Sciatic nerve (tissue), 1 donor: ENCODE measurements around the gene MTX1. TPM values are rescaled to one million over a fixed set of nuclear protein-coding genes. Genes with fewer than 3 reads are reported as not detected.

Source experiments
- total RNA-seq: library from RNA; stranded (reverse); fragmentation: NEBNext Ultra II Directional; extraction: Animal tissue kit (Norgen Biotek cat#: 25700); gene quantifications from one replicate; pipeline ENCODE4 v1.2.1, GENCODE V29; 2021
- donor health status: DM: no; HTN: no; CAD: no.

The MTX1 gene
- total RNA-seq, 1 donor from 2014 or later = 20.0 TPM

Other genes starting within 250 kb of the MTX1 start
- 25.0 TPM for gene PYGO2, start 246.9 kb upstream of the MTX1 start, total RNA-seq
- gene SHC1, start 237.9 kb upstream of the MTX1 start, total RNA-seq = 92.5 TPM
- 31.7 TPM for gene CKS1B, start 234.0 kb upstream of the MTX1 start, total RNA-seq
- gene FLAD1, start 225.4 kb upstream of the MTX1 start, total RNA-seq = 24.3 TPM
- gene LENEP, start 215.1 kb upstream of the MTX1 start, total RNA-seq = not detected
- 45.3 TPM for gene ZBTB7B, start 205.9 kb upstream of the MTX1 start, total RNA-seq
- 5.5 TPM for gene DCST2, start 174.9 kb upstream of the MTX1 start, total RNA-seq
- 0.31 TPM for gene DCST1, start 174.9 kb upstream of the MTX1 start, total RNA-seq
- 147 TPM for gene ADAM15, start 157.4 kb upstream of the MTX1 start, total RNA-seq
- 3.1 TPM for gene EFNA4, start 145.0 kb upstream of the MTX1 start, total RNA-seq
- 2.4 TPM for gene EFNA3, start 129.9 kb upstream of the MTX1 start, total RNA-seq
- 49.0 TPM for gene EFNA1, start 80.8 kb upstream of the MTX1 start, total RNA-seq
- gene SLC50A1, start 72.8 kb upstream of the MTX1 start, total RNA-seq = 20.8 TPM
- gene DPM3, start 68.2 kb upstream of the MTX1 start, total RNA-seq = 75.3 TPM
- gene KRTCAP2, start 35.4 kb upstream of the MTX1 start, total RNA-seq = 162 TPM
- gene TRIM46, start 34.8 kb upstream of the MTX1 start, total RNA-seq = 4.8 TPM
- gene THBS3, start 798 bp upstream of the MTX1 start, total RNA-seq = 58.8 TPM
- gene ENTREP3, start 46.8 kb downstream of the MTX1 start, total RNA-seq = 28.4 TPM
- 44.0 TPM for gene SCAMP3, start 53.7 kb downstream of the MTX1 start, total RNA-seq
- 57.8 TPM for gene CLK2, start 64.8 kb downstream of the MTX1 start, total RNA-seq
- 8.0 TPM for gene HCN3, start 68.8 kb downstream of the MTX1 start, total RNA-seq
- gene PKLR, start 92.7 kb downstream of the MTX1 start, total RNA-seq = not detected
- gene FDPS, start 100.2 kb downstream of the MTX1 start, total RNA-seq = 160 TPM
- gene RUSC1, start 112.2 kb downstream of the MTX1 start, total RNA-seq = 43.3 TPM